Adrenal gland (tissue), 12 donors: ENCODE results near the gene RAPGEF4. TPM values are rescaled to one million over a fixed set of nuclear protein-coding genes. Genes with fewer than 3 reads are reported as not detected.

ENCODE experiments used
- DNase-seq, 7 donors: peaks; one replicate each; pipeline ENCODE4 v3.0.0-alpha.2; 2019 to 2020
- H3K27ac ChIP-seq, 5 donors: fragments of 200-600 bp; sonication (generic) in 4 of 5; 1 replicate in 3 of 5; 2 replicates in 2 of 5; pipeline versions ENCODE4 v1.5.1 to v1.8.0; 2016 to 2020; ENCODE audit warnings: mild to moderate bottlenecking in 1 of 5
- H3K27me3 ChIP-seq: fragments of 200-600 bp; 2 replicates; pipeline ENCODE4 v1.8.0; 2021
- H3K36me3 ChIP-seq, 2 donors: fragments of 200-600 bp; replicated peaks in 1 of 2; 1 replicate in 1 of 2; 2 replicates in 1 of 2; pipeline versions ENCODE4 v1.5.1 to v1.8.0; 2018 to 2022
- H3K4me1 ChIP-seq, 2 donors: fragments of 200-600 bp; replicated peaks in 1 of 2; 1 replicate in 1 of 2; 2 replicates in 1 of 2; pipeline versions ENCODE4 v1.5.1 to v1.8.0; 2018 to 2021
- H3K4me3 ChIP-seq, 4 donors: fragments of 200-600 bp; sonication (generic) in 3 of 4; one replicate each; pipeline ENCODE4 v1.5.1; 2016 to 2018
- H3K9me3 ChIP-seq, 3 donors: fragments of 200-600 bp; sonication (generic) in 1 of 3; replicated peaks in 1 of 3; 1 replicate in 2 of 3; 2 replicates in 1 of 3; pipeline versions ENCODE4 v1.5.1 to v1.8.0; 2016 to 2021
- POLR2A ChIP-seq, 2 donors: fragments of 450-650 bp; IDR thresholded peaks; one replicate each; pipeline ENCODE4 v1.6.1; 2017; ENCODE audit warnings: antibody characterized with exemption in 2 of 2, mild to moderate bottlenecking in 2 of 2, moderate library complexity in 1 of 2
- WGBS, 4 donors: extraction: QIAGEN DNeasy Blood & Tissue Kit in 2 of 4; methylation state at CpG; one replicate each; pipeline versions ENCODE4 v1.1.5 to v1.1.7; 2013 to 2017; 5-methylcytosine and 5-hydroxymethylcytosine counted together
- intact Hi-C, 2 donors: fragments of 100-400 bp; cut with DNase I; formaldehyde crosslinking; loops; one replicate each; pipeline versions ENCODE4 v1.14.1 to v1.15.0; 2022 to 2023
- polyA plus RNA-seq, 3 donors: library from polyadenylated mRNA; stranded (reverse); fragments of 200-250 nt in 2 of 3; fragments of 350-450 nt in 1 of 3; fragmentation: Illumina TruSeq in 1 of 3; extraction: RNeasy Lipid Tissue Mini Kit (QIAGEN cat#74804) in 1 of 3; gene quantifications; one replicate each; pipeline ENCODE4 v1.2.3, GENCODE V29; 2013 to 2014
- total RNA-seq, 9 donors: library from RNA; depleted of rRNA in 4 of 9; stranded (reverse); fragments of >200 nt in 4 of 9; fragments of 120-200 nt in 1 of 9; fragmentation: NEBNext Ultra II Directional in 1 of 9; extraction: Animal tissue kit (Norgen Biotek cat#: 25700) in 1 of 9; gene quantifications; one replicate each; pipeline versions ENCODE4 v1.1.0 to v1.2.4, GENCODE V29; 2013 to 2023
- TF ChIP-seq, protein P1 (sequence below), 6 experiments: fragments of 450-650 bp in 4 of 6; fragments of 200-600 bp in 2 of 6; sonication (generic) in 1 of 6; IDR thresholded peaks; 1 replicate in 5 of 6; 2 replicates in 1 of 6; pipeline versions ENCODE4 v1.5.1 to v1.8.0; 2016 to 2021; ENCODE audit warnings: antibody characterized with exemption in 6 of 6, mild to moderate bottlenecking in 2 of 6, moderate library complexity in 1 of 6
- donor health status: healthy with polysubstance abuse.
- donor health status: Bipolar disorder and iron deficiency.
- donor health status: DM: yes; HTN: yes; CAD: no.
- donor health status: DM: no; HTN: no; CAD: no.
- donor health status: DM: no; HTN: no; CAD: no.
- donor health status: DM: yes; HTN: yes; CAD: no.

The RAPGEF4 gene
- total and polyA plus RNA-seq, 12 donors, result 24.8 to 288 (median 101) TPM

DNA sequence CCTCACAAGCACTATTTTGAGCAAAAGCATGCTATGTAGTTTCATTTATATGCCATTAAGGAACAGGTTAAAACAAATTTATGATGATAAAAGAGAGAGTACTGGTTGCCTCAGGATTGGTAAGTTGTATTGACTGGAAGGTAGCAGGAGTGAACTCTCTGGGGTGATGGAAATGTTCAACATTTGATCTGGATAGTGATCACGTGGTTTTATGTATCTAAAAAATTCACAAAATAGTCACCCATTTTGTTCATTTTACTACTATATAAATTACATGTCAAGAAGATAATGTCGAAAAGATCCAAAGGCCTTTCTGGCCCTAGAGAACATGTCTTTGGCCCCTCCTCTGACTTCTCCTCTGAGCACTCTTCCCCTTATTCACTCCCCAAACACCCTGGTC, 10.4 kb upstream of the RAPGEF4 start:
- Histone ChIP-seq H3K36me3 (no peaks in the 10 kb centered on the region), H3K27ac (no peak overlapping the region), H3K27me3 (no peaks in the 10 kb centered on the region), H3K4me3 (no peak overlapping the region), H3K9me3 (no peaks in the 10 kb centered on the region), H3K4me1 (no peaks in the 10 kb centered on the region)
- TF ChIP-seq, protein P1, sequence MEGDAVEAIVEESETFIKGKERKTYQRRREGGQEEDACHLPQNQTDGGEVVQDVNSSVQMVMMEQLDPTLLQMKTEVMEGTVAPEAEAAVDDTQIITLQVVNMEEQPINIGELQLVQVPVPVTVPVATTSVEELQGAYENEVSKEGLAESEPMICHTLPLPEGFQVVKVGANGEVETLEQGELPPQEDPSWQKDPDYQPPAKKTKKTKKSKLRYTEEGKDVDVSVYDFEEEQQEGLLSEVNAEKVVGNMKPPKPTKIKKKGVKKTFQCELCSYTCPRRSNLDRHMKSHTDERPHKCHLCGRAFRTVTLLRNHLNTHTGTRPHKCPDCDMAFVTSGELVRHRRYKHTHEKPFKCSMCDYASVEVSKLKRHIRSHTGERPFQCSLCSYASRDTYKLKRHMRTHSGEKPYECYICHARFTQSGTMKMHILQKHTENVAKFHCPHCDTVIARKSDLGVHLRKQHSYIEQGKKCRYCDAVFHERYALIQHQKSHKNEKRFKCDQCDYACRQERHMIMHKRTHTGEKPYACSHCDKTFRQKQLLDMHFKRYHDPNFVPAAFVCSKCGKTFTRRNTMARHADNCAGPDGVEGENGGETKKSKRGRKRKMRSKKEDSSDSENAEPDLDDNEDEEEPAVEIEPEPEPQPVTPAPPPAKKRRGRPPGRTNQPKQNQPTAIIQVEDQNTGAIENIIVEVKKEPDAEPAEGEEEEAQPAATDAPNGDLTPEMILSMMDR (IDR thresholded peaks at IDR 0.05), result no peak
- TF ChIP-seq POLR2A (IDR thresholded peaks at IDR 0.05), result no peak
- intact Hi-C loops, result no loop called here
- no peak for DNase-seq
- WGBS, 4 donors, result 82 to 92% (median 88%) methylated on average over 2 of the region's 2 CpGs

GRCh38 chr2:172725746-172726145, 9.9 kb upstream of the RAPGEF4 start:
- Histone ChIP-seq H3K27me3 (no peaks in the 10 kb centered on the region), H3K36me3 (no peaks in the 10 kb centered on the region), H3K9me3 (no peaks in the 10 kb centered on the region), H3K27ac (no peak overlapping the region), H3K4me3 (no peak overlapping the region), H3K4me1 (no peaks in the 10 kb centered on the region)
- WGBS, 4 donors, result 69 to 97% (median 83%) methylated on average over 3 of the region's 3 CpGs
- TF ChIP-seq POLR2A (IDR thresholded peaks at IDR 0.05), result no peak
- TF ChIP-seq, protein P1 (IDR thresholded peaks at IDR 0.05), result no peak
- DNase-seq, result no peak
- intact Hi-C loops, result no loop called here

GRCh38 chr2:172726172-172726735, 9.4 kb upstream of the RAPGEF4 start:
- Histone ChIP-seq H3K36me3 (no peaks in the 10 kb centered on the region), H3K4me1 (no peaks in the 10 kb centered on the region), H3K27ac (no peak overlapping the region), H3K9me3 (no peaks in the 10 kb centered on the region), H3K4me3 (no peak overlapping the region), H3K27me3 (no peaks in the 10 kb centered on the region)
- 75 to 84% (median 78%) methylated on average over 8 of the region's 8 CpGs for WGBS, 4 donors
- intact Hi-C loops, result no loop called here
- TF ChIP-seq POLR2A (IDR thresholded peaks at IDR 0.05), result no peak
- TF ChIP-seq, protein P1 (IDR thresholded peaks at IDR 0.05), result no peak
- no peak for DNase-seq

GRCh38 chr2:172730411-172730810, 5.2 kb upstream of the RAPGEF4 start:
- Histone ChIP-seq H3K27me3 (peaks cover 7% of the 10 kb centered on the region), H3K9me3 (no peaks in the 10 kb centered on the region), H3K27ac (no peak overlapping the region), H3K4me1 (peaks cover 3% of the 10 kb centered on the region in 2 donors), H3K4me3 (no peak overlapping the region), H3K36me3 (no peaks in the 10 kb centered on the region)
- 90 to 100% (median 96%) methylated on average over 2 of the region's 2 CpGs for WGBS, 4 donors
- intact Hi-C loops, result no loop called here
- DNase-seq, result no peak
- TF ChIP-seq, protein P1 (IDR thresholded peaks at IDR 0.05), result no peak
- TF ChIP-seq POLR2A (IDR thresholded peaks at IDR 0.05), result no peak
